ENCODE measurements around the gene PTOV1.

The PTOV1 gene

GRCh38 chr19:49858088-49858985 is 7.4 kb downstream of the PTOV1 start:
- Histone ChIP-seq H3F3A (ENCODE audit: insufficient read depth, low read length) (peaks cover 7% of the 10 kb centered on the region; the same call in 1 of the 2 replicates), H3K27ac (ENCODE audit: low read length) (no peak overlapping the region), H3K4me3 (ENCODE audit: low read length) (no peak overlapping the region), H2AFZ (ENCODE audit: low read length) (no peak overlapping the region), H3K9ac (ENCODE audit: low read length) (no peak overlapping the region), H4K20me1 (ENCODE audit: insufficient read depth, low read length) (no peaks in the 10 kb centered on the region), H3K27me3 (replicated peaks; ENCODE audit: insufficient read depth, low read length) (no peaks in the 10 kb centered on the region), H3K4me2 (ENCODE audit: low read depth, low read length) (no peak overlapping the region), H3K9me2 (replicated peaks; ENCODE audit: insufficient read depth, low read length) (no peaks in the 10 kb centered on the region), H3K36me3 (replicated peaks; ENCODE audit: insufficient read depth, low read length) (0 out of 2 replicates have a peak, but pooled peaks cover 1% of the 10 kb centered on the region), H3K4me1 (ENCODE audit: low read length) (no peaks in the 10 kb centered on the region), H3K9me3 (replicated peaks; ENCODE audit: insufficient read depth, low read length) (no peaks in the 10 kb centered on the region), H3K79me2 (ENCODE audit: low read length) (peaks cover 14% of the 10 kb centered on the region)
- TF ChIP-seq, protein P1, sequence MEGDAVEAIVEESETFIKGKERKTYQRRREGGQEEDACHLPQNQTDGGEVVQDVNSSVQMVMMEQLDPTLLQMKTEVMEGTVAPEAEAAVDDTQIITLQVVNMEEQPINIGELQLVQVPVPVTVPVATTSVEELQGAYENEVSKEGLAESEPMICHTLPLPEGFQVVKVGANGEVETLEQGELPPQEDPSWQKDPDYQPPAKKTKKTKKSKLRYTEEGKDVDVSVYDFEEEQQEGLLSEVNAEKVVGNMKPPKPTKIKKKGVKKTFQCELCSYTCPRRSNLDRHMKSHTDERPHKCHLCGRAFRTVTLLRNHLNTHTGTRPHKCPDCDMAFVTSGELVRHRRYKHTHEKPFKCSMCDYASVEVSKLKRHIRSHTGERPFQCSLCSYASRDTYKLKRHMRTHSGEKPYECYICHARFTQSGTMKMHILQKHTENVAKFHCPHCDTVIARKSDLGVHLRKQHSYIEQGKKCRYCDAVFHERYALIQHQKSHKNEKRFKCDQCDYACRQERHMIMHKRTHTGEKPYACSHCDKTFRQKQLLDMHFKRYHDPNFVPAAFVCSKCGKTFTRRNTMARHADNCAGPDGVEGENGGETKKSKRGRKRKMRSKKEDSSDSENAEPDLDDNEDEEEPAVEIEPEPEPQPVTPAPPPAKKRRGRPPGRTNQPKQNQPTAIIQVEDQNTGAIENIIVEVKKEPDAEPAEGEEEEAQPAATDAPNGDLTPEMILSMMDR (IDR thresholded peaks at IDR 0.05; ENCODE audit: low read length), result no peak
- TF ChIP-seq EZH2 (optimal IDR thresholded peaks at IDR 0.05; ENCODE audit: low read depth, low read length) (no peak), EZH2phosphoT487 (IDR thresholded peaks at IDR 0.05; ENCODE audit: low read length) (no peak)
- DNase-seq, result no peak

DNA sequence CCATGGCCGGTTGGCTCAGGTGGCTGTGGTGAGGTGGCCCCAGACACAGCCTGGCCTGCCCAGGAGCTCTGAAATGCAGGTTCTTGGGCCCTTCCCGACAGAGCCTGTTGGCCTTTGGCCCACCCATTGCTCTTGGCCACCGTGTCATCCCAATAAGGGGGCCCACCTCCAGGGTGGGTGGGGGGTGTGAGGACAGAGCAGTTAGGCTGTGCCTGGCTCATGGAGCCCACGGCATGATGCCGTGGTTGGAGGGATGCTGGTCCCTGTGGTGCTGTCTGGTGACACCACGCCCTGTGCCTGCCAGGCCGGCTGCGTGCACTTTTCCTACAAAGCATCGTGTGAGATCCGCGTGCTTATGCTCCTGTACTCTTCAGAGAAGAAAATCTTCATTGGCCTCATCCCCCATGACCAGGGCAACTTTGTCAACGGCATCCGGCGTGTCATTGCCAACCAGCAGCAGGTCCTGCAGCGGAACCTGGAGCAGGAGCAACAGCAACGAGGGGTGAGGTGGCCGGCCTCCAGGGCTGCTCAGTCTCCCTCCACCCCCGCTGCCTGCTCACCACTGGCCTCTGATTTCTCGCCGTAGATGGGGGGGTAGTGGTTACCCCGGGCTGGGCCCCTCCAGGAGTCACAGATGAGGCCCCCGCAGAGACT is 8.8 kb downstream of the PTOV1 start:
- H3K27me3 ChIP-seq (replicated peaks; ENCODE audit: insufficient read depth, low read length), result no peaks in the 10 kb centered on the region
- no peaks in the 10 kb centered on the region for H3K9me2 ChIP-seq (replicated peaks; ENCODE audit: insufficient read depth, low read length)
- no peak overlapping the region for H3K4me2 ChIP-seq (ENCODE audit: low read depth, low read length)
- no peaks in the 10 kb centered on the region for H4K20me1 ChIP-seq (ENCODE audit: insufficient read depth, low read length)
- no peak overlapping the region for H3K9ac ChIP-seq (ENCODE audit: low read length)
- no peak overlapping the region for H3K27ac ChIP-seq (ENCODE audit: low read length)
- H3F3A ChIP-seq (ENCODE audit: insufficient read depth, low read length), result peaks cover 7% of the 10 kb centered on the region; the same call in 1 of the 2 replicates
- peaks cover 7% of the 10 kb centered on the region for H3K36me3 ChIP-seq (replicated peaks; ENCODE audit: insufficient read depth, low read length)
- no peaks in the 10 kb centered on the region for H3K4me1 ChIP-seq (ENCODE audit: low read length)
- peaks cover 17% of the 10 kb centered on the region for H3K79me2 ChIP-seq (ENCODE audit: low read length)
- H3K9me3 ChIP-seq (replicated peaks; ENCODE audit: insufficient read depth, low read length), result no peaks in the 10 kb centered on the region
- no peak overlapping the region for H2AFZ ChIP-seq (ENCODE audit: low read length)
- DNase-seq, result no peak
- TF ChIP-seq, protein P1 (IDR thresholded peaks at IDR 0.05; ENCODE audit: low read length), result no peak
- no peak for TF ChIP-seq EZH2phosphoT487 (IDR thresholded peaks at IDR 0.05; ENCODE audit: low read length)
- TF ChIP-seq EZH2 (optimal IDR thresholded peaks at IDR 0.05; ENCODE audit: low read depth, low read length), result no peak
- no peak overlapping the region for H3K4me3 ChIP-seq (ENCODE audit: low read length)

DNA sequence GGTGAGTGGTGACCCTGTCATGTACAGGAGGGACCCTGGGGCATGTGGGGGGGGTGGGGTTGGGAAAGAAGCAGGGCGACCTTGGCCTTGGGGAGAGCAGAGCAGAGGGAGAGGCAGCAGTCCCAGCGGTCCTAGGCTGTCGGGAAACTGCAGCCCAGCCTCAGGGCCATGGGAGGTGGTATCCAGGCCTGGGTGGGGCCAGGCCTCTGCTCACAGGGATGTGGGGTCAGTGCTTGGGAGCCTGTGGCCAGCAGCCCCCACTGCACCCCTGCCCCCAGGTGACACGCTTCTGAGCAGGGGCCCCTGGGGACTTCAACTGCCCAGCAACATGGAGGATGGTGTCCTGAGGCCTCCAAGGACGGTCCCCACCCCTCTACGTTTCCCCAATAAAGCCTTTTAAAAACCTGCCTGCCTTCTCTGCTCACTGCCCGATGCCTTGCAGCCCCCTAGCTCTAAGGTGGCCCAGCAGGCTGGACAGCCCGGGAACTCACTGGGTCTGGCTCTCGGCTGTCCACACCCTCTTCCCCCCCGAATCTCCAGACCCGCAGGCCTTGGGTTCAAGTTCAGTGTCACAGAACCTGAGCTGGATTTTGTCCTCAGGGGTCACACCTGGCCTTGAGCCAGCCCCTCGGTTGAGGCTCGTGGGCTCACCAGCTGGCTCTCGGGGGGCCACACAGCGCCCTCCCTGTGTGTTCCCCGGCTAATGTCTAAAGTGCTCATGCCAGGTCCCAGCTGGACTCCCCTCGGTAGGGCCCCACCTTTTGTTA is 9.6 kb downstream of the PTOV1 start:
- no peaks in the 10 kb centered on the region for H3K27me3 ChIP-seq (replicated peaks; ENCODE audit: insufficient read depth, low read length)
- H3K27ac ChIP-seq (ENCODE audit: low read length), result no peak overlapping the region
- no peak overlapping the region for H3K9ac ChIP-seq (ENCODE audit: low read length)
- H3F3A ChIP-seq (ENCODE audit: insufficient read depth, low read length), result 0 out of 2 replicates have a peak, but pooled peaks cover 2% of the 10 kb centered on the region
- no peaks in the 10 kb centered on the region for H3K9me3 ChIP-seq (replicated peaks; ENCODE audit: insufficient read depth, low read length)
- H3K4me3 ChIP-seq (ENCODE audit: low read length), result no peak overlapping the region
- H4K20me1 ChIP-seq (ENCODE audit: insufficient read depth, low read length), result no peaks in the 10 kb centered on the region
- TF ChIP-seq EZH2phosphoT487 (IDR thresholded peaks at IDR 0.05; ENCODE audit: low read length), result no peak
- no peak for TF ChIP-seq EZH2 (optimal IDR thresholded peaks at IDR 0.05; ENCODE audit: low read depth, low read length)
- TF ChIP-seq, protein P1 (IDR thresholded peaks at IDR 0.05; ENCODE audit: low read length), result no peak
- H3K9me2 ChIP-seq (replicated peaks; ENCODE audit: insufficient read depth, low read length), result no peaks in the 10 kb centered on the region
- H3K79me2 ChIP-seq (ENCODE audit: low read length), result peaks cover 24% of the 10 kb centered on the region
- peaks cover 7% of the 10 kb centered on the region for H3K36me3 ChIP-seq (replicated peaks; ENCODE audit: insufficient read depth, low read length)
- no peak overlapping the region for H3K4me2 ChIP-seq (ENCODE audit: low read depth, low read length)
- no peaks in the 10 kb centered on the region for H3K4me1 ChIP-seq (ENCODE audit: low read length)
- H2AFZ ChIP-seq (ENCODE audit: low read length), result no peak overlapping the region
- DNase-seq, result no peak

Data from MM.1S (cell line).